Erythroblast (primary cell): ENCODE measurements around the gene TUBG1.

Source experiments
- GATA1 ChIP-seq: IDR thresholded peaks from 2 replicates; pipeline ENCODE4 v1.6.1; 2011; ENCODE audit warnings: low read depth, mild to moderate bottlenecking, control low read depth, low read length, moderate library complexity
- POLR2A ChIP-seq: IDR thresholded peaks from 2 replicates; pipeline ENCODE4 v1.6.1; 2011; ENCODE audit warnings: mild to moderate bottlenecking, low read length

DNA sequence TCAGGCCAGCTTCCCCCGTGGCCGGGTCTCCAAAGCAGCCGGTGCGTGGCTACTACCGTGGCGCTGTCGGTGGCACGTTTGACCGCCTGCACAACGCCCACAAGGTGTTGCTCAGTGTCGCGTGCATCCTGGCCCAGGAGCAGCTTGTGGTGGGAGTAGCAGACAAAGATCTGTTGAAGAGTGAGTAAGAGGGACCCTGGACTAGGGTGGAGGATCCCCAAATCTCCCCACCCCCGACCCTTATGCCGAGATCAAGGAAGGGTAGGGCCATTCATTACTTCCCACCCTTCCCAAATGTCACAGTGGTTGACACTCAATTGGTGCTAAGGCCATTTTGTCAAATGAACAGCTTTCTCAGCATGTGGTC lies 46.4 kb upstream of the TUBG1 start:
- no peak for TF ChIP-seq POLR2A
- no peak for TF ChIP-seq GATA1
